Stomach (tissue), 4 donors: Measurements from ENCODE around the gene VOPP1.

Source experiments
- CTCF ChIP-seq, 7 experiments: fragments of 450-650 bp in 4 of 7; fragments of 200-600 bp in 3 of 7; sonication (generic) in 3 of 7; IDR thresholded peaks; one replicate each; pipeline ENCODE4 v1.5.1; 2016 to 2019; ENCODE audit warnings: antibody characterized with exemption in 7 of 7, control low read depth in 2 of 7, mild to moderate bottlenecking in 1 of 7
- POLR2A ChIP-seq, 4 donors: fragments of 450-650 bp; IDR thresholded peaks; one replicate each; pipeline ENCODE4 v1.6.1; 2016; ENCODE audit warnings: antibody characterized with exemption in 4 of 4, control low read depth in 2 of 4, mild to moderate bottlenecking in 1 of 4, moderate library complexity in 1 of 4

- TF ChIP-seq POLR2A (IDR thresholded peaks at IDR 0.05) = no peak
- no peak for TF ChIP-seq CTCF (IDR thresholded peaks at IDR 0.05)
These were observed 40.0 kb downstream of the VOPP1 start for GRCh38 chr7:55532150-55532917.
